HL-60/S4 treated with retinoic acid at 250 ng/mL for 4 days and 3 days (cell line): ENCODE data around the gene GGCX.
"Not testable (repeated sequence)": the region's sequence is repeated elsewhere in the genome, so short reads cannot be mapped to it uniquely, and the experiment has no call there.

ENCODE experiments used
- in situ Hi-C: fragments of 300-500 bp; cut with MboI; formaldehyde crosslinking; loops from 2 replicates; pipeline ENCODE4 v1.7.0; 2022; ENCODE audit warnings: low sequenced_read_pairs

Gene GGCX

DNA sequence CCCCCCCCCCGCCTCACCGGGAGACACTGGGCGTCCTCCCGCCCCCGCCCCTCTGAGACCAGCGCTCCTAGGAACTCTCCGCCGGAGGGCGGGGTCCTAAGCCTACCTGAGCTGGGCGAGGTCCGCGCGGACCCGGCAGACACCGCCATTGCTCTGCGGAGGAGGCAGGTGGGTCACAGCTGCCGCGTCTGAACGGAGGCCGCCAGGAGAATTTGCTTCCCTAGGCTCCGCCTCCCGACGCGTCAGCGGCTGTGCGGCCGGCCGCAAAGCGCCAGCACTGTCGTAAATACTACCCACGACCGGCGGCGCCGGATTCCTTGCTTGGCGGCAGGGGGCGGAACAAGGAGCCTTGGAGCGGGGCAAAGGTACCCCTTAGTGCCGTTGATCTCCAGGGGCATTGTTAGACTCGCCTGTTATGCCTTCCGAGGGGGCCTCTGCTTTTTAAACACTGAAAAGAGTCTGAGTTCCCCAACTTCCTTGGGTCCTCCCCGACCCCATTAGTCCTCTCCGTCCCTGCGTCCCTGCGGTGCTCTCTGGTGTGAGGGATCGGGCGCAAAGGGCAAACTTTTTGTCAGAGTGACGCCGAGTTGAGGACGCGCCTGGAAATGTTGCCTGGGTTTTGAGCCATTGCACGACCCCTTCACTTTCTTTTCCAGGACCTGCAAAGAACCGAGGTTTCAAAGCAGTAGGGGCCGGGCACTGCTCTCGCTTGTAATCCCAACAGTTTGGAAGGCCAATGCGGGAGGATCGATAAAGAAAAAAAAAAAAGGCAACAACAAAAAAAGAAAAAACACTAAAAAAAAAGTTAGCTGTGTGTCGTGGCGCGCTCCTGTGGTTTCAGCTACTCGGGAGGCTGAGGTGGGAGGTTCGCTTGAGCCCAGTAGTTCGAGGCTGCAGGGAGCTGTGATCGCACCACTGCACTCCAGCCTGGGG is at the start of gene GGCX:
GGCX (minus strand) TSS at position 214 of the 933 bp plus-strand sequence; CDS start at position 149, 65 bp downstream.
- in situ Hi-C loops: no loop called here

DNA sequence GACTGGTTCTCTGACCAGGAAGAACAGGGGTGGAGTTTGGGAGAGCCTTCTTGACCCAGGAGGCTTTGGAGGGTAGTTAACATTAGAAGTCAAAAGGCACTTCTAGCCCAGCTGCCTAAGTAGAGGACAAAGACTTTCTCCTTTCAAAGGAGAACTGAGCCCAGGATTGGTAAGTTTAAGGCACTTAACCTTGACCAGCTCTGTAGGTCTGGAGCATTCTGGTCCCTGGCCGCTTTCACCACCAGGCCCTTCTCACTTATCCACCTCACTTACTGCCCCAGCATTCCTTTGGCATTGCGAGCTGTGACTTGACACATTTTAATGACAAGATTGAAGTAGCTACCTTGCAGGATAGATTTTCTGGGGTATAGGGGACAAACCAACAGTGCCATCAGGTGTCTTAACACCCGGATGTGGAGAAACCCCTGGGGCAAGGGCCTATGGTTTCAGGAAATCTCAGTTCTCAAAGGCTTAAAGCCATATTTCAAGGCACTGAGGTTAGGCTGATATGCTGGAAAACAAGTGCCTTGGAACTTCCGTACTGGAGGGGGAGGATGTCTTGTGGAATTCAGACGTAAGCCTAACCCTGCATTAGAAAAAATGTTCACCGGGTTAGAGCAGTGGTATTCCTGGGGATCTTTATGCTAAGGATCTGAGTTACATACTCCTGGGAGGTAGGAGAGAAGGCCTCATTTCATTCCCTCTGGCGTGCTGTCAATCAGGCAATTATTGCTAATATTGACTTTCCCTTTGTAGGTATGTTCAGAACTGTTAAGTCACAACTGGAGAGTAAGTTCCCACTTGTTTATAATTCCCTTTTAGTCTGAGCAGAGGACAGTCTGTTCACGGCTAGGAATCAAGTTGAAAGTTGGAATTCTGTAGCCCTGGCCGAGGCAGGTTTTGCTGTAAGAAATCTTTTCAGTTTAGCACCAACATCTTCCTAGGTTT is 46.2 kb upstream of the GGCX start:
- in situ Hi-C loops: no loop called here

DNA sequence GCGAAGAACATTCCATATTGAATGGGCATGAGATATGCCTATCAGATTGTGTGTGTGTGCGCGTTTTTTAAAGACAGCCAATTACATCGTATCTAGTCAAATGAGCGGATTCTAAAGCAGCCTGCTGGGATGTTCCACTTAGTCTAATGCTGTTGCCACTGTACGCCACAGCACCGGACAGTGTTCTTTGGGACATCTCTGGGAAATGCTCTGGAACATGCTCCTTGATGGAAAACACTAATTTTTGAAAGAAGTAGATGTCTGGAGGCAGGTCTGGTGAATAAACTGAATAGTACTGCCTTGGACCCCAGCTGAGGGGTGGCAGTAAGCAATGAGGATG is 44.8 kb upstream of the GGCX start:
- in situ Hi-C loops: no loop called here

DNA sequence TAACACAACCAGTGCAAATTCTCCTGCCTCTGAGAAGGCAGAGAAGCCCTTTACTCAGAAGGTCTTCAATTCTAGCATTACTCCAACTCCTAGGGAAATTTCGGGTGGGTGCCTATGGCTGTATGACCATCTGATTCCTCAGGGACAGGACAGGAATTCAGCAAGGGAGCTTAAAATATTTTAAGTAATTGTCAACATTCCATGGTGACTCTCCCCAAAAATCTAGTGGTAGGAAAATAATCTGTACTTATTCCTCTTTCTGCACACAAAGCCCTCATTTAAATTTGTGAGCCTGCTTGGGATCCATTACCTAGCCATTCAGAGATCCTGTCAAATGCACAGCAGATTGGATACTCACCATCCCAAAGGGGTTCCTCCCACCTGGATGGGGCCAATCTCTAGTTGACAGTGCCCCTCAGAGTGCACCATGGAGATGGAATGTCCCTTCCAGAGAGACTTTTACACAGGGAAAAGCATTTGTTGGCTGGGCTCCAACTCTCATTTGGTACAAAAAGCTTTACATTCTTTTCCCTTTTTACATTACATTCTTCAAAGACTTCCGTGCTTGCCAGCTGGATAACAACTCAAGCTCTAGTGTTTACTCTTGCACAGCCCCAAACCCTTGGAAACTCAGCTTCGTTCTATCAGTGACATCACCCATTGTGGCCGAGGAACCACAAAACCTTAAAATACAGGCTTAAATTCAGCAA is 44.3 kb upstream of the GGCX start:
- in situ Hi-C loops: no loop called here

DNA sequence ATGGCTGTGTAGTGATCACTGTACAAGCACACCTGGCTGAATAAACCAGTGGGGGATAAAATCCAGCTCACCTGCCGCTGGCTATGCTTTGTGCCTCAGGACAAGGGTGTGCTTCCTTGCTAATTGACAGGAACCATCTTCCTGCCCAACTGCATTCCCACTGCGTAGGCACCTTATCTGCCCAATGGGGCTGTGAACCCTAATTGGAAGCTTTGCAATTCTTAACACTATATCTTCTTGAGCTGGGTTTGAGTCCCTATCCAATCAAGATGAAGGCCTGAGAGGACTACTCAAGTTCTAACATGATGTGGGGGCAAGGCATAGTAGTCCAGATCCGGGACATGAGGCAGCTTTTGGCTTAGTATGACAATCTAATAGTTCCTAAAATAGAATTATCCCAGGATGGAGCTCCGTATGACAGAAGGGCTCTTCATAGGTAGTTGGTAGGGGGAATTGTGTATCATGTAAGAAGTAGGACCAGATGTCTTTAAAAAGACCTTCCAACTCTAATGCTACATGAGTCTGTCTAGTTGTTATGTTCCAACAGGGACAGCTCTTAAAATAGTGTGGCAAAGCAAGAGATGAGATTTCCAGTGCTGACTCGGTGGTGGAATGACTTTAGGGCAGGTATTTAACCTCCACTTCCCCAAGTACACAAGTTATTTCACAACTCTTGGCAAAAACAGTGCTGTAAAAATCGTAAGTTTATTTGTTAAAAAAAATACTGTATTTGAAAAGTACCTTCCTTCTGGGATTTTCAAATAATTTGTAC is 43.5 kb upstream of the GGCX start:
- in situ Hi-C loops: no loop called here

DNA sequence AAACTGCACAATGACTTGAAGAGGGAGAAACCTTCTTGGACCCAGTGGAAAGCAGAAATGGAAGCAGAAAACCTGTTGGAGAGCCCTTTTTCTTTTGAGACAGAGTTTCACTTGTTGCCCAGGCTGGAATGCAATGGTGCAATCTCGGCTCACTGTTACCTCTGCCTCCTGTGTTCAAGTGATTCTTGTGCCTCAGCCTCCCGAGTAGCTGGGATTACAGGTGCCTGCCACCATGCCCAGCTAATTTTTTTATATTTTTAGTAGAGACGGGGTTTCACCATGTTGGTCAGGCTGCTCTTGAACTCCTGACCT is 42.8 kb upstream of the GGCX start:
- in situ Hi-C loops: not testable (repeated sequence)

DNA sequence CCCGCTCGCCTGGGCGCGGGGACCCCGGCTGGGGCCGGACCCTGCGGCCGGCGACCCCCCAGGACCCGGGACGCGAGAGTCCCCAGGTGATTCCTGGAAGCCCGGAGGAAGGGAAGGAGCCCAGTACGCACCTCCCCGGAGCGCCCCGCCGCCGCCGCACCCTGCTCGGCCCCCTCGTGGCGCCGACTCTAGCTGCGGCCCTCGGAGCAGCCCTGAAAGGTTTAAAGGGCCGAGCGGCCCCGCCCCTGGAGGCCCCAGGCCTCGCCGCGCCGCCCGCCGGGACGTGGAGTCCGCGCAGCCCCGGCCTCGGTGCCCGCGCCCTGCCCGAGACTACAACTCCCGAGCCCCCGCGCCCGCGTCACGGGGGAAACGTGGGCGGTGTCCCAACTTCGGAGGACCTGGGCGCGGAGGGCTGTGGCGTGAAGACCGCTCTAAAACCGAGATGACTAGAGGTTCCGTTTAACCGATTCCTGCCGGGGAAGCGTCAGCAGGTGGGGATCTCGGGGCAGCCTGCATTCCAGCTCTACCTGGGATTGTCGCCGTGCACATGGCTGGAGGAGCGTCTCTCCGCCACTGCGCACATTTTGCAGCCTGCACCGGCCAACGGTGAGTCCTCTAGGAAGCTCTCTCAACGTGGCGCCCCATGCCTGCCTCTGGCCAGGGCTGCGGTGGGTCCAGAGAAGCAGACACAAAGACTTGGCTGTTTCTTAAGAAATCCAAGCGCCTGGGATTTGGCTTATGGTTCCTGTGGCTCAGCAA is 41.4 kb upstream of the GGCX start, which contains the start of gene TMEM150A:
TMEM150A (minus strand) TSS at position 223 of the 759 bp plus-strand sequence. CDS start 750 bp downstream, outside the sequence.
- in situ Hi-C loops: no loop called here

DNA sequence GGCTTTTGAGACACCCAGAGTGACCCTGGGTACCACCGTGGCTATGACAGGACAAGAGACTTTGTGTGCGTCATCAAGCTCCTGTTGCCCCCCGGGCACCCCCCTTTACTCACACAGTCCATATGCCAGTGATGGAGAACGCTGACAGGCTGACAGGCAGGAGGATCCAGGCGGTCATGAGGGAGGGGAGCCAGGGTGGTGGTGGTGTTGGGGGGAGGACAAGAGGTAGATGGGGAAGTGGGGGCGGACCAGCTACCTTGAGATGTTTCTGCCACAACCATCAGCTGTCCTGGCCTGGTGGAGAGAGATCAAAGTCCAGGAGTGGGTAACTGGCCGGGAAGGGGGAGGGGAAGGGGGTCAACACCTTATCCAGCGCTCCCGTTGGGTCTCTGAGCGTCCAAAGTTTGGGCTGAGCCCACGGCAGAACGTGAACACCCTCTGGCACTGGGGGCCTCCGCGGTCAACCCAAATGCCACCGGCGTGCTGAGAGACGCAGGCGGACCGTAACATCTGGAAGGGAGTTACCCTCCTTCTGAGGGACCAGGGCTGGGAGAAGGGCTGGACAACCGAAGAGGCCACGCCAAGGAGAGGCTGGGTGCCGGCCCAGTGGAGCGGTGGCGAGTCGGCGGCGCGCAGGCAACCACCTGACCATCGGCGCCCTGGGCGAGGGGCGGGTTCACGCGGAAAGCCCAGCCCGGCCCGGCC is 40.6 kb upstream of the GGCX start:
- in situ Hi-C loops: no loop called here

DNA sequence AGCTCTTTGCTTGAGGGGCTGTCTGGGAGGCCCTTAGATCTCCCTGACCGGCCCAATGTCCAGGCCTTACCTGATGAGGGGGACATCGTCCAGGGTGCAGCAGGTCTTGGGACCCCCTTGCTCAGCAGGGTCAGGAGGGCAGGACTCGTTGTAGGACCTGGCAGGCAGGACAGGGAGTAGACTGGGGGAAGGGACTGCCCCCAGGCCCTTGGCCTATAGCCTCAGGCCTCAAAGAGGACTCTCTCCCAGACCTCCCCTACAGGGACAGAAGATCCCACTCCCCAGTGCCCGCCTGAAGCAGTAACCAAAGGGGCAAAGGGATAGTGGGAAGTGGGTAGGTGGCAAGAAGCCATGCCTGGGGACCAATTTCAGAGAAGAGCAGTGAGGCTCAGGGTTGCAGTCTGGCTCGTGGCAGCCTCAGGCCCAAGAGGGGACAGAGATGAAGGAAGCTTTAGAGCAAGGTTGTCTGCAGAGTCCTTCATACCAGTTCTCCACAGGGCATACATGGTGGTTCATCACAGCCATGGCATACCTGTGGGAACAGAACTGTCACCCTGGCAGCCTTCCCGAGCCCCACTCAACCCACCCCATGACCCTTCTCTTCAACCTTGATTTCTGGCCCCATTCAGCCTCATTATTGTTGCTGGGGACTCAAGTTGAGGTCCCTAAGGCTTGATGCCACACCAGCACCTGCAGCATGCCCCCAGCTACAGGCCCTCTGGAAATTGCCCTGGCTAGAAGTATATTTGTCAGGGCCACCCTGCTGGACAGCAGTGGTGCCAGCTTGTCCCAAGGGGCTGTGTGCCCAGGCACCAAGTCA is 39.9 kb upstream of the GGCX start:
- in situ Hi-C loops: no loop called here

DNA sequence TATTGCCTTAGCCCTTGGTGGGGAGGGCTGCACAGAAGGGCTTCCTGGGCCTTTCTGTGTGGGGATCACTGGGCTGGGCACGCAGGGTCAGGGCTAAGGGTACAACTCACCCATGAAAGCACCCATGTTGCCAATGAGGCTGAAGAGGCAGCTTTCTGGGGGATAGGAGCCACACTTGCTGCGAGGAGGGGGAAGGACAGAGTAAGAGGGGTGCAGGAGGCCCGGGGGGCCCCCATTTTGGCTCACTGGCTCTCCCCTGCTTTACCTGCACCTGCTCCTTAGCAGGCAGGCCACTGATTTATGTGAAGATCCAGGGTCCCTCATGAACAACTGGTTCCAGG is 38.9 kb upstream of the GGCX start:
- in situ Hi-C loops: no loop called here

DNA sequence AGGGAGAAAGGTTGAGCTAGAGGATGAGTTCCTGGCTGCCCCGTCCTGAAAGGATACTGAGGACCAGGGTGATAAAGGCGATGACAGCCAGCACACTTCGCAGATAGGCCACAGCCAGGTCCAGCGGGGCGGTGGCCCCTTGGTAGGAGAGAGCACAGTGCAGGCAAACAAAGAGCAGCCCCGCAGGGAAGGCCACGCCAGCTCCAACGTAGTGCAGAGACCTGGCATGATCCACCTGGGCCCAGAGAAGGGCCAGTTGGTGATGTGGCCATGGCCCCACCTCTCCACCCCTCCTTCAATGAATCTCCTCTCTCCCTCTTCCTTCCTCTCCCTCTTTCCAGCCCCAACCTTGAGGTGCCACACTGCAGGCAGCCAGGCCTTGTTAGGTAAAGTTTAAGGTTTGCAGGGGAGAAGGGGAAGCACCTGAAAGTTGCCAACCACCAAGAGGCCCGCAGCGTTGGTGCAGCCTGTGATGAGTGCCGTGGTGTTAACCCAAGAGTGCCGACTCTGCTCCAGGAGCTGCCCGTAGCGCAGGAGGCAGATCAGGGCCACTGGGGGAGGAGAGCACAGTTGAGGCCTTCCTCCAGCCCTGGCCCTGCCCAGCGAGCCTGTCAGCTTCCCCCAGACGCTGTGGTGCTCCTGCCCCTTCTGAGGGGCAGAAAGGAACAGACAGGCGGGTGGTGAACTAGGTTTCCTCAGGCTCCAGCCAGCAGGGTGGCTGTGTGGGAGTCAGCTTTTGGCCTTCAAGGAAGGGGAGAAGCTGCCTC is 38.4 kb upstream of the GGCX start:
- in situ Hi-C loops: no loop called here

DNA sequence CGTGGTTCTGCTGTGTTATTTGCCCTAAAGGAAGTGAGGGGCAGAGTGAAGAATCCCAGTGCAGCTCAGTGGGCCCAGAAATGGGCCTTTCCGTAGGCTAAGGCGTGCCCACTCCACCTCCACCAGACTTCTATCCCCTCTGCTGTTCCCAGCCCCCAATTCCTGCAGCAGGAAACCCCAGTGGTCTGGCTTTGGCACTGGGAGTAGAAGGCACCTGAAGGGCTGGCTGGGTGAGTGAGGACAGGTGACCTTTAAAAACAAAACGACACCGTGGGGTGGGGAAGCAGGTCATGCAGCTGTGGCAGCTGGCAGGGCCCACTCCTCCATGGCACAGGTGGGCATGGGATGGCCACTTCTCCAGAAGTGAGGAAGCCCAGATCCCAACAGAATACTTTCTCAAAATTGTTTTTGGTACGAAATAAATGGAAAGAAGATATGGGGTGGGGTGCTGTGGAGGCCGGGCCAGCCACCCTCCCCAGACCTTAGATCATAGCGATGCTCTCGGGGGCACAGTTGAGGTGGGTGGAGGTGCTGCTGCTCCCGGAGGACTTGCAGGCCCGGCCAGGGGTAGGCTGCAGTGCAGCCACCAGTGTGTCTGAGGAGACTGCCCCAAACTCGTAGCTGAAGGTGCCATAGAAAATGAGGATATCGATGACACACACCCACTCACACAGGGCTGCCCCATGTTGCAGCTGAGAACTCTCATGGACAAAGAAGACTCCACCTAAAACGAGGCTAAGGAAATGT is 37.5 kb upstream of the GGCX start:
- in situ Hi-C loops: no loop called here

DNA sequence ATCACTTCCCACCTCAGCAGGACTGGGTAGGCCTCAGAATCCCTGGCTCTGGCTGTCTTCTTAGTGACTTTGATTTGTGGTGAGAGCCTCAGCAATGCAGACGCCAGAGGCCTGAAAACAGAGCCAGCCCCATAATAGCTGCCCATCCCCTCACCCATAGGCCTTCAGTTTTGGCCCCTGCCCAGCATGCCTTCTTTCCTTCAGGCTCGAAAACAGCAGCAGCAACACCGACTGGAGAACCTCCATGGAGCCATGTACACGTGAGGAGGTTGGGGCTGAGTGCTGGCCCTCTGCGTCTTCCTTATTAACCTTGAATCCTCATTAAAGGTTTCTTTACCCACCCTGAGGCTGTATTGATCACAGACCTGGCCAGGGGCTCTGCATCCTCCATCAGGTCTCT is 35.9 kb upstream of the GGCX start:
- in situ Hi-C loops: no loop called here

DNA sequence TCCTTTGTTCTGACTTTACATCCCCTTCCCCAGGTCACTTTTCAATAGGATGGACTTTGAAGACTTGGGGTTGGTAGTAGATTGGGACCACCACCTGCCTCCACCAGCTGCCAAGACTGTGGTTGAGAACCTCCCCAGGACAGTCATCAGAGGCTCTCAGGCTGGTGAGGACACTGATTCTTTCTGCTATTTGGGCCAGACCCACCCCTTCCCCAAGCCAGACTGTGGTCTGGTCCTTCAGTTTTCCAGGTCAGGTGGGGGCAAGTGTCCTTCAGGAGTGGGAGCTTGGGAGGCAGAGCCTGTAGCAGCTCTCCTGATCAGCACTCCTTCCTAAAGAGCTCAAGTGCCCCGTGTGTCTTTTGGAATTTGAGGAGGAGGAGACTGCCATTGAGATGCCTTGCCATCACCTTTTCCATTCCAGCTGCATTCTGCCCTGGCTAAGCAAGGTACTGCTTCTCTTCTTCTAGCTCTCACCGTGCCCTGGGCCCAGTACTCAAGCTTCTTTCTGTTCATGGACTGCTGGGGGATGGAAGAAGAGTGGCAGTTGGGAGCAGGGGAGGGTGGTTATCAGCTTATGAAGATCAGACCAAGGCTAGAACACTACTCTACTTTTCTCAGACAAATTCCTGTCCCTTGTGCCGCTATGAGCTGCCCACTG is 35.3 kb upstream of the GGCX start:
- in situ Hi-C loops: no loop called here

DNA sequence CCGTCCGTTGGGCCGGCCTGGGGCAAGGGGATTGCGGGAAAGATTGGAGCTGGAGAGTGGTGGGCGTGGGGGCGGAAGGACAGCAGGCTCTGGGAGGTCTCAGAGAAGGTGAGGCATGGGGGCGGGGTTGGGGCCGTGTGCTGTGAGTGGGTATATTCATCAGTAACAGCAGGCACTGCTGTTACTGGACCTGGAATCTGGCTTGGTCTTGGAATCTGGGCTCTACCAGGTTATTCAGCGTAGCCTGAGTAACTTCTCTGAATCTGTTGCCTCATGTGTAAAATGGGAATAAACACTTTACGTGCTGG is 34.7 kb upstream of the GGCX start:
- in situ Hi-C loops: no loop called here

DNA sequence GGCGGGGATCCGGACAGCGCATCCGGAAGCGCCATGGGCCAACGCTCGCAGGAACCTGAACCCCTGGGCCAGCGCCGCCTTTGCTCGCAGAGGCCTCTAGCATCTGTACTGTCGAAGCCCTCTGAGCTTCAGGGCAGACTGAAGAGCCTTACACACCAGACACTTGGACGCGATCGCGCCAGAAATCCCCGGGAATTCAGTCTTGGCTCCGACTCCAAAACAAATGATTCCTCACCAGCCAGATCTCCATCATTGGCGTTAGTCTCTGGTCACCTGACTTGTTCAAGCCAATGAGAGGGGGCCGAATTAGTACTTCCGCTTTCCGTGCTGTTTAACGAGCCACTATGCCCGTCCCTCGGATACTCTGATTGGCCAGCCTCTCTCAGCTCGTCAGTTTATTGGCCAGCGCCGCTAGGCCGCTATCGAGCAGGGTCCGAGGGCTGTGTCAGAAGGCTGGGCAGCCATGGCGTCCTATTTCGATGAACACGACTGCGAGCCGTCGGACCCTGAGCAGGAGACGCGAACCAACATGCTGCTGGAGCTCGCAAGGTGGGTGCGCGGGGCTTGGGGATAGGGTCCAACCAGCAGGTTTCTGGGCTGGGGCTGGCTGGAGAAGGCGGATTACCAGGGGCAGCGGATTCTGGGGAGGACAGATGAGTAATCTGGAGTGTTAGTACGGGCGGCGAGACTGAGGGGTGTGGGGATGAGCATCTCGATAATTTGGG is 34.2 kb upstream of the GGCX start, which contains the start of gene RNF181:
RNF181 (plus strand) TSS at position 445 of the 725 bp plus-strand sequence; CDS start at position 464, 19 bp downstream.
- in situ Hi-C loops: no loop called here
